Mucosa of gallbladder (tissue), 1 donor: ENCODE data around the gene ITPRIPL2. TPM values are rescaled to one million over a fixed set of nuclear protein-coding genes. Genes with fewer than 3 reads are reported as not detected.

Source experiments
- DNase-seq: peaks from one replicate; pipeline ENCODE4 v3.0.0-alpha.2; 2020; ENCODE audit warnings: low spot score
- total RNA-seq: library from RNA; stranded (reverse); gene quantifications from one replicate; pipeline ENCODE4 v1.2.1, GENCODE V29; 2021
- donor health status: DM: no; HTN: no; CAD: no.

Gene ITPRIPL2
- 37.5 TPM for total RNA-seq

DNA sequence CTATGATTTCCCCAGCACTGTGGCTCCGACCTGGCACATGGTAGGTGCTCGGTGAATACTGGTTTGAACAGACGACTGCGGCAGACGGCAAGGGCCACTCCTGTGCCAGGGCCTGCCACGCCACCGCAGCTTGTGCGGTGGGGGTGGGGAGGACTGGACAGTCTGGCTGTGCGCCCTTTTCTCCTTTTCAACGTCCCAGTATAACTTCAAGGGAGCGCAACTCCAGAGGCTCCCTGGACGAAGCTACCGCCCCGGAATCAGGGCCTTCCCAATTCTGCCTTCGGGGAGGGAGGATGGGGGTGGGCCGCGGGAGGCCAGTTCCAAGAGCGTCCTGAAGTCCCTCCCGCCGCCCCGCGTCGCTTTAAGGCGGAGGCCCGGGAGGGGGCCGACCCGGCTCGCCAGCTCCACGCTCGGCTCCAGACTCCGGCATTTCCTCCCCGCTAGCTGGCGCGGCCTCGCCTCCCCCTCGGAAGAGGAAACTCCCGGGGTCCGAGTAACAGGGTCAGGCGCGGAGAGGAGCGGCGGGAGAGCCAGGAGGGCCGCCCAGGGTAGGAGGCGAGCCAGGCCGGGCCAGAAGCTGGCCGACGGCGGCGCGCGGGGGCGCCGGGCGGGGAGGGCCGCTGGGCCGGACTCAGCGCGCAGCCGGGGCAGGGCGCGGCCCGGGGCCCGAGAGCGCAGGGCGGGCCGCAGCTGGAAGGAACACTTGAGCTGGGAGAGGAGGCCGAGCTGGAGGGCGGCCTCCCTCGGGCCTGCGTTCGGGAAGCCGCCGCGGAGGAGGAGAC lies at the start of gene ITPRIPL2:
Gene ITPRIPL2, plus strand, starts transcription at position 388 of the 782 bp plus-strand sequence. CDS start 498 bp downstream, outside the sequence.
- peak; percentile 75 for DNase-seq

- DNase-seq, result no peak
Observed at GRCh38 chr16:19066988-19067348, 46.8 kb upstream of the ITPRIPL2 start.

- peak; percentile 99 for DNase-seq
Observed at GRCh38 chr16:19067349-19068236, 46.2 kb upstream of the ITPRIPL2 start, which contains the start of gene COQ7. TSS of gene COQ7 (plus strand) at chr16:19067614. CDS start at chr16:19067665, 51 bp downstream.

DNA sequence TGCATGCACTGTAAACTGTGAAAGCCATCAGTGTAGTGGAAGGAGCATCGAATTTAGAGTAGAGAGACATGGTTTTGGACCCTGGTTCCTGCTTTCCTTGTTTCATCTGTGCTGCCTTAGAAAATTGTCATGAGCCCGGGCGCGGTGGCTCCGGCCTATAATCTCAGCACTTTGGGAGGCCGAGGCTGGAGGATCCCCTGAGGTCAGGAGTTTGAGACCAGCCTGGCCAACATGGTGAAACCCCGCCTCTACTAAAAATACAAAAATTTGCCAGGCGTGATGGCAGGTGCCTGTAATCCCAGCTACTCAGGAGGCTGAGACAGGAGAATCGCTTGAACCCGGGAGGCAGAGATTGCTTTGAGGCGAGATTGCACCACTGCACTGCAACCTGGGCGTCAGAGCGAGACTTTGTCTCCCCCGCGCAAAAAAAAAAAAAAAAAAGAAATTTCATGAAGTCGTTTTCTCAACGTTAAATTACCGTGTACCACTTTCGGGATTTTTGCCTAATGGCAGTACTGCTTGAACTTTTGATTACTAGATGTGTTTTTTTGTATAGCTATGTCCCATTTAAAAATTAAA lies 45.4 kb upstream of the ITPRIPL2 start:
- no peak for DNase-seq

GRCh38 chr16:19071811-19072777 lies 41.7 kb upstream of the ITPRIPL2 start:
- peak; percentile 63 for DNase-seq

DNA sequence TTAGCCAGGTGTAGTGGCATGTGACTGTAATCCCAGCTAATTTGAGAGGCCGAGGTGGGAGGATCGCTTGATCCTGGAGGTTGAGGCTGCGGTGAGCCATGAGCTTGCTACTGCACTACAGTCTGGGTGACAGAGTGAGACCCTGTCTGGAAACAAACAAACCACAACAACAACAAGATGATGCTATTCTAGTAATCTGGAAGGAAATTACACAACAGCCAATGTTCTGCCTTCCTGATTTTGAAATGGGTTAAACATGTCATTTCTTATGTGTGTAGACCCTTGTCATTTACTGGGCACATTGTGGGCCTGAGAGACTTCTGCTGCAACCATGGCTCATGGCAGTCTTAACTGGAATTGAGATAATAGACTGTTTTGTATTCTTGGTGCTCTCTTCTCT lies 40.4 kb upstream of the ITPRIPL2 start:
- DNase-seq, result no peak

GRCh38 chr16:19073863-19074262 lies 39.9 kb upstream of the ITPRIPL2 start:
- DNase-seq, result no peak

GRCh38 chr16:19075511-19075910 lies 38.3 kb upstream of the ITPRIPL2 start:
- DNase-seq, result no peak

DNA sequence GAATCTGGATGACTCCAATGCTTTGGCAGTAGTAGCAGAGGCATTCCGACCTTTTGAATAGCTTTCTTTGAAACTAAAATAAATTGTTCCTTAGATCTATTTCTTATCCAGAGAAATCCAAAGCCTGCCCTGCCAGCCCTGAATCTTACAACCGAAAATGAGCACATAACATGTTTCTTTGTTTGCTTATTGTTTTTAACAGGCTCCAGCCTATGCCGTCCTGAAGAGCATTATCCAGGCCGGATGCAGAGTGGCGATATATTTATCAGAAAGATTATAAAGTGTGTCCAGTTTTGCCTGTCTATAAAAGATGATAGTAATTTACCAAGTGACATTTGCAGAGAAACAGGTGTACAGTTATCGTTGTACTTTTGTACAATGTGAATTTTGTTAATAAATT lies 35.9 kb upstream of the ITPRIPL2 start:
- DNase-seq, result no peak

GRCh38 chr16:19083670-19084069 lies 30.1 kb upstream of the ITPRIPL2 start:
- no peak for DNase-seq

GRCh38 chr16:19084139-19084538 lies 29.6 kb upstream of the ITPRIPL2 start:
- DNase-seq, result no peak

DNA sequence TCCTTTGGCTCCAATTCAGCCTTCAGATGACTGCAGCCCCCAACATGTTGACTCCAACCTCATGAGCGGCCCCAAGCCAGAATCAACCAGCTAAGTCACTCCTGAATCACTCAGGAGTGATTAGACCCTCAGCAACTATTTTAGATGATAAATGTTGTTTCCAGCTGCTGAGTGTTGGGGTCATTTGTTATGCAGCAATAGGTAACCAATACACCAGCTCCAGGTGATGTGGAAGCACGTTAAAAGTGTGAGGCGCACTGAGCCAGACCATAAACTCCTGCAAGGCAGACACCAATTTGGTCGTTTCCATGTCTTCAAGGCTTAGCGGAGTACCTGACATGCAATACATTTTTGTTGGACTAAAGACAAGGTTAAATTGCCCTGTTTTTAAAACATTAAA lies 28.9 kb upstream of the ITPRIPL2 start:
- no peak for DNase-seq

DNA sequence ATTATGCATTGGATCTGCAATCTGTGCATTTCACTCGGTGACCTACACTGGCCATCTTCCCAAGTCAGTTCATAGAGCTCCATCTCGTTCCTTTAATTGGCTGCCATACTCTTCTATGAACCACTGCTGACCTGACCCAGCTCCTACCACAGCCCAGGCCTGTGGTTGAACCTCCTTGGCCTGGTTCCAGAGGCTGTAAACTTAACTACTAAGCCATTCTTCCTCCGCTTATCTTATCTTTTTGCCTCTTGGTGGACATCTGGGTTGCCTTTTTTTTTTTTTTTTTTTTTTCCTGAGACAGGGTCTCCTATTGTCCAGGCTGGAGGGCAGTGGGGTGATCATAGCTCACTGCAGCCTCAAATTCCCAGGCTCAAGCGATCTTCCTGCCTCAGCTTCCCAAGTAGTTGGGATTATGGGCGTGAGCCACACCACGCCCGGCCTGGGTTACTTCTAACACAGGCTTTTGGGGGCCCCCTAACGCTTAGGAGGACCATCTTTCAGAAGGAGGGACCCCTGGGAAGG lies 28.0 kb upstream of the ITPRIPL2 start:
- DNase-seq, result no peak

GRCh38 chr16:19086322-19087199 lies 27.2 kb upstream of the ITPRIPL2 start:
- peak; percentile 81 for DNase-seq

- DNase-seq, result no peak
Observed at GRCh38 chr16:19088341-19088916, 25.3 kb upstream of the ITPRIPL2 start.

DNA sequence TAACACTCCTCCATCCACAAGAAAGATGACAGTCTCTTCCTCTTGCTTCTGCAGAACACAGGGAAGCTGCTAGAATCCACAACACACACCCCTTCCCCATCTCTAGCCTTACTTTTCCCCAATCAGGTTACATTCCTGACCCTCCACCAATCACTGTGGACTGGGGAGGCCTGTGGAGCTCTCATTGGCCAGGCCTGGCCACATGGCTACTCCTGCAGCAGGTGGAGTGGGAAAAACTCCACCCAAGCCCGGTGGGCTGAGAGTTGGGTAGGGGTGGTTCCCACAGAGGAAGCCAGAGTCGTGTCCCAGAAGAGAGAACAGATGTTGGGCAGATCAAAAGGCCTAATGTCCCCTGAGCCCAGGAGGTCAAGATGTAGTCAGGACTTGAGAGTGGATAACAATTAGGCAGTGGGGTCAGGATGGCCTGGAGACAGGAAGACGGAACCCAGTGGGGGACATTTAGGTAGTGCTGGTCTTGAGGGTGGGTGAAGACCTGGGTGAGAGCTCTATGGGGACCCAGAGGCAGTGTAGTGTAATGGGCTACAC lies 24.3 kb upstream of the ITPRIPL2 start:
- no peak for DNase-seq

- DNase-seq, result no peak
Observed at GRCh38 chr16:19090916-19091315, 22.8 kb upstream of the ITPRIPL2 start.

DNA sequence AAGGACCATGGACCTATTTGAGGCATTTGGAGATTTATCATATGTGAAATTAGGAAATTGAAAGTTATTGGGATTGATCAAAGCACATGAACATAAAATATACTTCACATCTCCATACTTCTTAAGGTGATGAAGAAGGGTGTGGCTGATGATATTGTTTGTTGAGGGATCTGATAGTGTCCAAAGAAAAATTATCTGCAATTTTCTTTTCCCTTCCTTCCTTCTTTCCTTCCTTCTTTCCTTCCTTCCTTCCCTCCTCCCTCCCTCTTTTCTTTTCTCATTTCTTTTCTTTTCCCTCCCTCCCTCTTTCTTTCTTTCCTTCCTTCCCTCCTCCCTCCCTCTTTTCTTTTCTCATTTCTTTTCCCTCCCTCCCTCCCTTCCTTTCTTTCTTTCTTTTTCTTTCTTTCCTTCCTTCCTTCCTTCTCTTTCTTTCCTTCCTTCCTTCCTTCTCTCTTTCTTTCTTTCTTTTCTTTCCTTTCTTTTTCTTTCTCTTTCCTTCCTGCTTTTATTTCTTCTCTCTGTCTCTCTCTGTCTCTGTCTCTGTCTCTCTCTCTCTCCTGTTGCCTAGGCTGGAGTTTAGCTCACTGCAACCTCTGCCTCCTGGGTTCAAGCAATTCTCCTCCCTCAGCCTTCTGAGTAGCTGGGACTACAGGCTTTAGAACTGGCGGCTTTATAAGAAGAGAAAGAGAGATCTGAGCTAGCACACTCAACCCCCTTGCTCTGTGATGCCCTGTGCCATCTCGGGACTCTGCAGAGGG lies 20.9 kb upstream of the ITPRIPL2 start:
- DNase-seq, result no peak
